DOHH2 (cell line): Measurements from ENCODE around the gene ZNF668.

Experiments
- H3F3A ChIP-seq: fragments of 200-600 bp; sonication (generic), shearing (Covaris generic); 2 replicates; pipeline ENCODE4 v1.6.0; 2016; ENCODE audit warnings: antibody characterized with exemption, mild to moderate bottlenecking; ENCODE audit not compliant: control insufficient read depth, insufficient read depth
- H3K27ac ChIP-seq: fragments of 200-600 bp; sonication (generic); 2 replicates; pipeline ENCODE4 v1.5.1; 2014; ENCODE audit warnings: low read depth, mild to moderate bottlenecking, low read length, moderate library complexity
- H3K27me3 ChIP-seq: fragments of 200-600 bp; sonication (generic); 2 replicates; pipeline ENCODE4 v1.6.1; 2014; ENCODE audit warnings: mild to moderate bottlenecking, low read length, mixed read lengths; ENCODE audit not compliant: control insufficient read depth
- H3K36me3 ChIP-seq: fragments of 200-600 bp; sonication (generic); 2 replicates; pipeline ENCODE4 v1.6.1; 2014; ENCODE audit warnings: mild to moderate bottlenecking, low read length, moderate library complexity, mixed read lengths; ENCODE audit not compliant: control insufficient read depth
- H3K4me1 ChIP-seq: fragments of 200-600 bp; sonication (generic); 2 replicates; pipeline ENCODE4 v1.6.1; 2014; ENCODE audit warnings: mild to moderate bottlenecking, low read length, mixed read lengths; ENCODE audit not compliant: control insufficient read depth
- H3K4me2 ChIP-seq: fragments of 200-600 bp; sonication (generic); 2 replicates; pipeline ENCODE4 v1.6.0; 2014; ENCODE audit warnings: mild to moderate bottlenecking, low read length, moderate library complexity
- H3K4me3 ChIP-seq: fragments of 200-600 bp; sonication (generic); 2 replicates; pipeline ENCODE4 v1.5.1; 2014; ENCODE audit warnings: mild to moderate bottlenecking, low read length, mixed read lengths
- H3K79me2 ChIP-seq: fragments of 200-600 bp; sonication (generic); 2 replicates; pipeline ENCODE4 v1.6.1; 2014; ENCODE audit warnings: mild to moderate bottlenecking, low read length, mixed read lengths; ENCODE audit not compliant: control insufficient read depth
- H3K9me2 ChIP-seq: fragments of 200-600 bp; sonication (generic); replicated peaks from 2 replicates; pipeline ENCODE4 v1.6.1; 2014; ENCODE audit warnings: mild to moderate bottlenecking, low read length, mixed read lengths; ENCODE audit not compliant: control insufficient read depth
- H3K9me3 ChIP-seq: fragments of 200-600 bp; sonication (generic); 2 replicates; pipeline ENCODE4 v1.6.1; 2014; ENCODE audit warnings: antibody characterized with exemption, low read length, mixed read lengths; ENCODE audit not compliant: control insufficient read depth, insufficient read depth
- H4K20me1 ChIP-seq: fragments of 200-600 bp; sonication (generic); 2 replicates; pipeline ENCODE4 v1.6.0; 2014; ENCODE audit warnings: low read depth, mild to moderate bottlenecking, antibody characterized with exemption, low read length, moderate library complexity; ENCODE audit not compliant: control insufficient read depth, insufficient read depth
- CTCF ChIP-seq: fragments of 200-600 bp; sonication (generic); IDR thresholded peaks from one replicate; pipeline ENCODE4 v1.5.1; 2014; ENCODE audit warnings: antibody characterized with exemption, mild to moderate bottlenecking, low read depth, low read length; ENCODE audit not compliant: poor library complexity, severe bottlenecking
- EZH2phosphoT487 ChIP-seq: fragments of 200-600 bp; sonication (generic); IDR thresholded peaks from 2 replicates; pipeline ENCODE4 v1.6.1; 2017; ENCODE audit warnings: borderline replicate concordance, mild to moderate bottlenecking, antibody characterized with exemption, low read length, moderate library complexity, mixed read lengths

The ZNF668 gene

GRCh38 chr16:31055613-31056012 lies 18.4 kb downstream of the ZNF668 start:
- Histone ChIP-seq H3K4me3 (no peak overlapping the region), H4K20me1 (no peaks in the 10 kb centered on the region), H3F3A (no peaks in the 10 kb centered on the region), H3K4me1 (no peaks in the 10 kb centered on the region), H3K27ac (no peak overlapping the region), H3K9me3 (no peaks in the 10 kb centered on the region), H3K4me2 (no peak overlapping the region), H3K9me2 (no peaks in the 10 kb centered on the region), H3K36me3 (peaks cover 7% of the 10 kb centered on the region; the same call in 1 of the 2 replicates), H3K27me3 (no peaks in the 10 kb centered on the region), H3K79me2 (no peaks in the 10 kb centered on the region)
- TF ChIP-seq EZH2phosphoT487, result no peak
- TF ChIP-seq CTCF, result no peak

GRCh38 chr16:31052114-31052513 lies 21.9 kb downstream of the ZNF668 start:
- H3K9me3 ChIP-seq, result no peaks in the 10 kb centered on the region
- TF ChIP-seq EZH2phosphoT487 (no peak), CTCF (no peak)
- no peaks in the 10 kb centered on the region for H3K79me2 ChIP-seq
- no peaks in the 10 kb centered on the region for H3K4me1 ChIP-seq
- no peak overlapping the region for H3K4me2 ChIP-seq
- H3K27ac ChIP-seq, result no peak overlapping the region
- H4K20me1 ChIP-seq, result no peaks in the 10 kb centered on the region
- H3K9me2 ChIP-seq, result no peaks in the 10 kb centered on the region
- no peaks in the 10 kb centered on the region for H3K27me3 ChIP-seq
- no peaks in the 10 kb centered on the region for H3F3A ChIP-seq
- H3K36me3 ChIP-seq, result no peaks in the 10 kb centered on the region
- H3K4me3 ChIP-seq, result no peak overlapping the region

- H3K9me2 ChIP-seq, result no peaks in the 10 kb centered on the region
- H3K36me3 ChIP-seq, result no peaks in the 10 kb centered on the region
- no peaks in the 10 kb centered on the region for H3K4me1 ChIP-seq
- H3K4me3 ChIP-seq, result no peak overlapping the region
- no peaks in the 10 kb centered on the region for H3K27me3 ChIP-seq
- H3K9me3 ChIP-seq, result no peaks in the 10 kb centered on the region
- H3K27ac ChIP-seq, result no peak overlapping the region
- no peaks in the 10 kb centered on the region for H3F3A ChIP-seq
- TF ChIP-seq EZH2phosphoT487, result no peak
- no peak for TF ChIP-seq CTCF
- H4K20me1 ChIP-seq, result no peaks in the 10 kb centered on the region
- no peak overlapping the region for H3K4me2 ChIP-seq
- no peaks in the 10 kb centered on the region for H3K79me2 ChIP-seq
These were observed 23.6 kb downstream of the ZNF668 start for GRCh38 chr16:31050280-31051030.
